IMR-90 (cell line): Measurements from ENCODE around the gene GAS2L2. TPM values are rescaled to one million over a fixed set of nuclear protein-coding genes. Genes with fewer than 3 reads are reported as not detected.
A peak's percentile ranks its signal among the peaks of the same experiment; 100 is the strongest.

Experiments
- ATAC-seq: fragments of 200-7000 bp; cut with Tn5 transposase; 2 replicates; pipeline ENCODE4 v1.9.1; 2020; ENCODE audit warnings: low read depth, mild to moderate bottlenecking, moderate library complexity
- BruUV-seq: library from RNA; stranded (reverse); fragments of 400-500 nt; replicated peaks from 2 replicates; lab custom pipeline; 2021; lab: Mats Ljungman, UMichigan
- CTCF ChIA-PET: fragments of 300-600 bp; formaldehyde crosslinking; extraction: SDS; loops from one replicate; lab custom pipeline; 2021; ENCODE audit warnings: antibody characterized with exemption; lab: Yijun Ruan, JAX
- POLR2A ChIA-PET: fragments of 300-600 bp; sonication (Branson Sonifier 250); formaldehyde crosslinking; loops from one replicate; lab custom pipeline; 2022; ENCODE audit warnings: antibody characterized with exemption; ENCODE audit not compliant: unreplicated experiment; lab: Charles Lee
- DNase-seq: peaks from one replicate; pipeline ENCODE4 v3.0.0; 2013
- H2AFZ ChIP-seq: replicated peaks from 2 replicates; pipeline ENCODE3; 2013; ENCODE audit warnings: low read length, mild to moderate bottlenecking; ENCODE audit not compliant: poor library complexity
- H2AK5ac ChIP-seq: 2 replicates; pipeline ENCODE4 v1.6.1; 2013; ENCODE audit warnings: low read depth, low read length, inconsistent platforms
- H2AK9ac ChIP-seq: replicated peaks from 2 replicates; pipeline ENCODE3; 2013; ENCODE audit warnings: mild to moderate bottlenecking, low read depth, low read length, moderate library complexity; ENCODE audit not compliant: poor library complexity
- H2BK120ac ChIP-seq: 2 replicates; pipeline ENCODE4 v1.6.1; 2013; ENCODE audit warnings: low read depth, low read length, inconsistent platforms
- H2BK15ac ChIP-seq: 3 replicates; pipeline ENCODE4 v1.6.1; 2013; ENCODE audit warnings: low read depth, low read length, inconsistent platforms
- H2BK20ac ChIP-seq: 2 replicates; pipeline ENCODE4 v1.6.1; 2013; ENCODE audit warnings: low read depth, mild to moderate bottlenecking, inconsistent platforms, low read length, moderate library complexity
- H2BK5ac ChIP-seq: 2 replicates; pipeline ENCODE4 v1.6.1; 2013; ENCODE audit warnings: mild to moderate bottlenecking, low read depth, low read length, inconsistent platforms; ENCODE audit not compliant: poor library complexity, severe bottlenecking
- H3K14ac ChIP-seq: replicated peaks from 2 replicates; pipeline ENCODE4 v1.6.1; 2013; ENCODE audit warnings: low read depth, low read length, inconsistent platforms
- H3K18ac ChIP-seq: 2 replicates; pipeline ENCODE4 v1.6.1; 2013; ENCODE audit warnings: low read depth, low read length, control low read depth
- H3K23ac ChIP-seq: 2 replicates; pipeline ENCODE4 v1.6.1; 2013; ENCODE audit warnings: low read depth, low read length, inconsistent platforms
- H3K27ac ChIP-seq: 2 replicates; pipeline ENCODE4 v1.5.1; 2013; ENCODE audit warnings: mild to moderate bottlenecking, control low read depth, low read length; ENCODE audit not compliant: insufficient read depth
- H3K27me3 ChIP-seq: 2 replicates; pipeline ENCODE4 v1.6.1; 2013; ENCODE audit warnings: low read length; ENCODE audit not compliant: control insufficient read depth, insufficient read depth
- H3K36me3 ChIP-seq: 2 replicates; pipeline ENCODE4 v1.6.1; 2013; ENCODE audit warnings: low read length, mixed read lengths; ENCODE audit not compliant: control insufficient read depth, insufficient read depth
- H3K4ac ChIP-seq: 2 replicates; pipeline ENCODE4 v1.6.1; 2013; ENCODE audit warnings: low read depth, low read length, inconsistent platforms
- H3K4me1 ChIP-seq: 2 replicates; pipeline ENCODE4 v1.6.1; 2013; ENCODE audit warnings: low read length, mixed read lengths; ENCODE audit not compliant: control insufficient read depth, insufficient read depth
- H3K4me2 ChIP-seq: 2 replicates; pipeline ENCODE4 v1.6.1; 2013; ENCODE audit warnings: low read depth, mild to moderate bottlenecking, control low read depth, low read length, moderate library complexity
- H3K4me3 ChIP-seq: 2 replicates; pipeline ENCODE4 v1.5.1; 2013; ENCODE audit warnings: low read depth, mild to moderate bottlenecking, control low read depth, low read length, moderate library complexity; ENCODE audit not compliant: insufficient read depth
- H3K56ac ChIP-seq: 2 replicates; pipeline ENCODE4 v1.6.1; 2013; ENCODE audit warnings: low read length, inconsistent platforms; ENCODE audit not compliant: insufficient read depth; ENCODE audit errors: extremely low read depth
- H3K79me1 ChIP-seq, 2 experiments: 2 replicates each; pipeline ENCODE4 v1.6.1; 2013; ENCODE audit warnings: low read length in 2 of 2, inconsistent platforms in 1 of 2, low read depth in 1 of 2
- H3K9ac ChIP-seq: 2 replicates; pipeline ENCODE4 v1.6.1; 2013; ENCODE audit warnings: low read depth, low read length, control low read depth
- H3K9me1 ChIP-seq: 2 replicates; pipeline ENCODE4 v1.6.1; 2013; ENCODE audit warnings: low read length, inconsistent platforms; ENCODE audit not compliant: insufficient read depth
- H3K9me3 ChIP-seq: 2 replicates; pipeline ENCODE4 v1.6.1; 2013; ENCODE audit warnings: low read length; ENCODE audit not compliant: control insufficient read depth, insufficient read depth
- H4K20me1 ChIP-seq: 2 replicates; pipeline ENCODE4 v1.6.1; 2013; ENCODE audit warnings: low read length, inconsistent platforms; ENCODE audit not compliant: insufficient read depth
- H4K5ac ChIP-seq: 2 replicates; pipeline ENCODE4 v1.6.1; 2013; ENCODE audit warnings: mild to moderate bottlenecking, low read depth, low read length, control low read depth
- H4K8ac ChIP-seq, 2 experiments: 2 replicates each; pipeline ENCODE4 v1.6.1; 2013; ENCODE audit warnings: low read depth in 2 of 2, low read length in 2 of 2, control low read depth in 1 of 2, inconsistent platforms in 1 of 2
- H4K91ac ChIP-seq: 2 replicates; pipeline ENCODE4 v1.6.1; 2013; ENCODE audit warnings: low read depth, low read length, inconsistent platforms; ENCODE audit not compliant: insufficient read depth
- BHLHE40 ChIP-seq: fragments of 150-350 bp; IDR thresholded peaks from 2 replicates; pipeline ENCODE4 v1.6.1; 2016; ENCODE audit warnings: mild to moderate bottlenecking, low read depth, low read length
- CHD1 ChIP-seq: IDR thresholded peaks from 2 replicates; pipeline ENCODE4 v1.6.1; 2012; ENCODE audit warnings: low read depth, low read length, improper control_type of control experiment
- FOS ChIP-seq: fragments of 150-350 bp; IDR thresholded peaks from 2 replicates; pipeline ENCODE4 v1.6.1; 2016; ENCODE audit warnings: low read depth, low read length
- MAZ ChIP-seq: IDR thresholded peaks from 2 replicates; pipeline ENCODE4 v1.6.1; 2012; ENCODE audit warnings: low read depth, mild to moderate bottlenecking, low read length, improper control_type of control experiment, moderate library complexity, borderline replicate concordance
- MXI1 ChIP-seq: IDR thresholded peaks from 2 replicates; pipeline ENCODE4 v1.6.1; 2012; ENCODE audit warnings: low read depth, mild to moderate bottlenecking, low read length, moderate library complexity, borderline replicate concordance
- NFE2L2 ChIP-seq: fragments of 150-350 bp; IDR thresholded peaks from 2 replicates; pipeline ENCODE4 v1.6.1; 2016; ENCODE audit warnings: low read depth, mild to moderate bottlenecking, low read length
- POLR2A ChIP-seq: IDR thresholded peaks from 2 replicates; pipeline ENCODE4 v1.6.1; 2012; ENCODE audit warnings: mild to moderate bottlenecking, low read depth, low read length
- RAD21 ChIP-seq: IDR thresholded peaks from 2 replicates; pipeline ENCODE4 v1.6.1; 2012; ENCODE audit warnings: low read length, improper control_type of control experiment
- RCOR1 ChIP-seq: IDR thresholded peaks from 2 replicates; pipeline ENCODE4 v1.6.1; 2012; ENCODE audit warnings: mild to moderate bottlenecking, low read length, improper control_type of control experiment; ENCODE audit not compliant: insufficient replicate concordance
- RFX5 ChIP-seq: IDR thresholded peaks from 2 replicates; pipeline ENCODE4 v1.8.0; 2012; ENCODE audit warnings: low read depth, mild to moderate bottlenecking, low read length, moderate library complexity
- SMC3 ChIP-seq: fragments of 150-350 bp; IDR thresholded peaks from 2 replicates; pipeline ENCODE4 v1.6.1; 2016; ENCODE audit warnings: low read depth, mild to moderate bottlenecking, antibody characterized with exemption, low read length, moderate library complexity
- WGBS, 2 experiments: methylation state at CpG; one replicate each; pipeline versions ENCODE4 v1.1.5 to v1.1.7; 2013; ENCODE audit warnings: missing lambda C conversion rate in 2 of 2; ENCODE audit not compliant: insufficient read length in 1 of 2; ENCODE audit errors: extremely low coverage in 2 of 2; 5-methylcytosine and 5-hydroxymethylcytosine counted together
- dilution Hi-C: fragments of 300-500 bp; cut with HindIII; formaldehyde crosslinking; loops from one replicate; pipeline ENCODE4 v1.14.3; 2018; ENCODE audit warnings: low sequenced_read_pairs; ENCODE audit not compliant: unreplicated experiment
- in situ Hi-C: fragments of 300-500 bp; cut with MboI; formaldehyde crosslinking; loops from 3 replicates; pipeline ENCODE4 v1.14.3; 2019; ENCODE audit warnings: low sequenced_read_pairs, inconsistent platforms, mixed read lengths
- intact Hi-C: fragments of 100-400 bp; cut with micrococcal nuclease; formaldehyde crosslinking; loops from 2 replicates; pipeline ENCODE4 v1.10.0; 2022
- polyA plus RNA-seq, 3 experiments: library from polyadenylated mRNA; depleted of rRNA; stranded (reverse); fragments of >200 nt; gene quantifications; 2 replicates each; pipeline ENCODE4 v1.2.3, GENCODE V29; 2012; ENCODE audit warnings: low replicate concordance in 1 of 3
- total RNA-seq: library from RNA; depleted of rRNA; stranded (reverse); fragments of >200 nt; gene quantifications from 2 replicates; pipeline ENCODE4 v1.2.3, GENCODE V29; 2012
- TF ChIP-seq, protein P1 (sequence below): fragments of 150-350 bp; IDR thresholded peaks from 2 replicates; pipeline ENCODE4 v1.6.1; 2017; ENCODE audit warnings: mild to moderate bottlenecking, antibody characterized with exemption, low read length, low read depth
- TF ChIP-seq, protein P2 (sequence below): fragments of 150-350 bp; IDR thresholded peaks from 2 replicates; pipeline ENCODE4 v1.6.1; 2016; ENCODE audit warnings: low read depth, mild to moderate bottlenecking, low read length, moderate library complexity, borderline replicate concordance

GAS2L2 gene
- total and polyA plus RNA-seq, 2 of the 4 experiments (the other 2 are of a cell fraction), result 0.02 TPM; not detected in 1

DNA sequence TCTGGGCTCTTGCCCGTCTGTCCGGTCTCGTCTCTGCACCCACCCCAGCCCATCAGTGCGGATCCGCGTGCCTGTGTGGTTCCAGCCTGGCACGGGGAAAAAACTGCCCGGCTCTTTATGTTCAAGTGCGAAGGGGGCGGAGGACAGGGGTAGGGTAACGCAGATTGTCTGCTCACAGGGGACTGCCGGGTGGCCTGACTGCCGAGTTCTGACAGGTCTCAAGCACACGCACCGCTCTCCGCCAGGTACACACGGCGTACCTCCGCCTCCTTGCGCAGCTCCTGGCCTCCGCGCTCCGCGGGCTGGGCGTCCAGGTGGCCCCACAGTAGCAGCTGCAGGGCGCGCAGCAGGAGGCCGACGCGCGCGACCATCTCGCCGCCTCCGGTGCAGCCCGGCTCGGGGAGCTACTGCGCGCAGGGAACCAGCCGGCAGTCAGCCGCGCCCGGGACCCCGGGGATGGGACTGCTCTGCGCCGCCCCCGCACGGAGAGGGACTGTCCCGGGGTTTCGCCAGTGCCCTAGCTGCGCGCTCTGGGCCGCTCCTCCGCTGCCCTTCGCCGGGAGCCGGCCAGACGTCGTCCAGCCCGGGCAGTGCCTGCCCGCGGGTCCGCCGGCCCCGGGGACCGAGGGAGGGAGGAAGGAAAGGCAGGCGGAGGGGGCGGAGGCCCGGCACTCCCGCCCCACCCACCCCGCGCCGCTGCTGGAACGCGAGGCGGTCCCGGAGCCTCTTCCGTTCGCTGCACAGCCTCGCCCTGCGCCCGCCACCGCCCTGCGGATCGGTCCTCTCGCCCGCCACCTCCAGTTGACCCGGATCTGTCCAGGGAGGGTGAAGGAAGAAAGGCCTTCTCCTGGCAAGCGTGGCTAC lies 42.2 kb upstream of the GAS2L2 start, which contains the start of gene MMP28:
MMP28 (minus strand) TSS at position 635 of the 864 bp plus-strand sequence; CDS start at position 371, 264 bp downstream.
- in situ Hi-C loops, result no loop called here
- whole genome bisulfite sequencing, 2 experiments, result 3% methylated on average over 14 of the region's 89 CpGs; no CpG with 5 or more reads in 1 of the 2 experiments
- ATAC-seq (peak; percentile 81), DNase-seq (no peak)
- H3K79me1 ChIP-seq, result no peaks in the 10 kb centered on the region
- H3K36me3 ChIP-seq, result no peaks in the 10 kb centered on the region
- peak within 1 kb of the TSS; percentile 90 for H2AFZ ChIP-seq
- H3K9ac ChIP-seq, result 0 out of 2 replicates have a peak within 1 kb of the TSS, but pooled peaks have one; percentile 22
- peak within 1 kb of the TSS; percentile 87; the same call in 1 of the 2 replicates for H3K23ac ChIP-seq
- H2BK15ac ChIP-seq, result no peak within 1 kb of the TSS; the same call in 2 of the 3 replicates
- no peak within 1 kb of the TSS for H4K8ac ChIP-seq
- dilution Hi-C loops, result no loop called here
- H3K27me3 ChIP-seq, result peaks cover 65% of the 10 kb centered on the region
- no peak within 1 kb of the TSS for H4K5ac ChIP-seq
- H4K91ac ChIP-seq, result no peak within 1 kb of the TSS; the same call in 1 of the 2 replicates
- H3K27ac ChIP-seq, result no peak within 1 kb of the TSS
- H3K9me1 ChIP-seq, result no peaks in the 10 kb centered on the region
- no peaks in the 10 kb centered on the region for H3K9me3 ChIP-seq
- H2BK5ac ChIP-seq, result no peak within 1 kb of the TSS
- ChIA-PET CTCF (interaction anchor here (0.7 to 1.3 kb wide), 3 partner anchors 10 to 31 kb away, joined by 3 to 6 read pairs (median 3); no protein-coding TSS in a partner anchor), POLR2A (no interaction called here)
- no peaks in the 10 kb centered on the region for H4K20me1 ChIP-seq
- peak within 1 kb of the TSS; percentile 81; the same call in 1 of the 2 replicates for H3K14ac ChIP-seq
- H3K4me3 ChIP-seq, result peak within 1 kb of the TSS; percentile 43
- H3K18ac ChIP-seq, result no peak within 1 kb of the TSS
- H3K56ac ChIP-seq, result no peak within 1 kb of the TSS
- no peak within 1 kb of the TSS for H2BK20ac ChIP-seq
- H2AK9ac ChIP-seq, result no peak within 1 kb of the TSS
- no TSS peak for BruUV-seq
- H3K4me1 ChIP-seq, result no peaks in the 10 kb centered on the region; the same call in 1 of the 2 replicates
- peak within 1 kb of the TSS; percentile 52; the same call in 1 of the 2 replicates for H3K4ac ChIP-seq
- peak within 1 kb of the TSS; percentile 94 for H3K4me2 ChIP-seq
- H2BK120ac ChIP-seq, result no peak within 1 kb of the TSS
- intact Hi-C loops, result no loop called here
- 0 out of 2 replicates have a peak within 1 kb of the TSS, but pooled peaks have one; percentile 16 for H2AK5ac ChIP-seq
- TF ChIP-seq, protein P1, sequence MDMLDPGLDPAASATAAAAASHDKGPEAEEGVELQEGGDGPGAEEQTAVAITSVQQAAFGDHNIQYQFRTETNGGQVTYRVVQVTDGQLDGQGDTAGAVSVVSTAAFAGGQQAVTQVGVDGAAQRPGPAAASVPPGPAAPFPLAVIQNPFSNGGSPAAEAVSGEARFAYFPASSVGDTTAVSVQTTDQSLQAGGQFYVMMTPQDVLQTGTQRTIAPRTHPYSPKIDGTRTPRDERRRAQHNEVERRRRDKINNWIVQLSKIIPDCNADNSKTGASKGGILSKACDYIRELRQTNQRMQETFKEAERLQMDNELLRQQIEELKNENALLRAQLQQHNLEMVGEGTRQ, result no peak
- TF ChIP-seq MAZ, result no peak
- TF ChIP-seq NFE2L2, result no peak
- TF ChIP-seq MXI1, result no peak
- TF ChIP-seq CHD1, result no peak
- TF ChIP-seq BHLHE40, result no peak
- no peak for TF ChIP-seq FOS
- TF ChIP-seq, protein P2, sequence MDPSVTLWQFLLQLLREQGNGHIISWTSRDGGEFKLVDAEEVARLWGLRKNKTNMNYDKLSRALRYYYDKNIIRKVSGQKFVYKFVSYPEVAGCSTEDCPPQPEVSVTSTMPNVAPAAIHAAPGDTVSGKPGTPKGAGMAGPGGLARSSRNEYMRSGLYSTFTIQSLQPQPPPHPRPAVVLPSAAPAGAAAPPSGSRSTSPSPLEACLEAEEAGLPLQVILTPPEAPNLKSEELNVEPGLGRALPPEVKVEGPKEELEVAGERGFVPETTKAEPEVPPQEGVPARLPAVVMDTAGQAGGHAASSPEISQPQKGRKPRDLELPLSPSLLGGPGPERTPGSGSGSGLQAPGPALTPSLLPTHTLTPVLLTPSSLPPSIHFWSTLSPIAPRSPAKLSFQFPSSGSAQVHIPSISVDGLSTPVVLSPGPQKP, result no peak
- no peak for TF ChIP-seq RCOR1
- TF ChIP-seq SMC3, result no peak
- no peak for TF ChIP-seq RFX5
- TF ChIP-seq POLR2A, result no peak
- no peak for TF ChIP-seq RAD21
